Measurements from ENCODE around the gene ZFHX2. TPM values are rescaled to one million over a fixed set of nuclear protein-coding genes. Genes with fewer than 3 reads are reported as not detected.

The ZFHX2 gene
- polyA plus RNA-seq, 1 experiment = 0.09 TPM

DNA sequence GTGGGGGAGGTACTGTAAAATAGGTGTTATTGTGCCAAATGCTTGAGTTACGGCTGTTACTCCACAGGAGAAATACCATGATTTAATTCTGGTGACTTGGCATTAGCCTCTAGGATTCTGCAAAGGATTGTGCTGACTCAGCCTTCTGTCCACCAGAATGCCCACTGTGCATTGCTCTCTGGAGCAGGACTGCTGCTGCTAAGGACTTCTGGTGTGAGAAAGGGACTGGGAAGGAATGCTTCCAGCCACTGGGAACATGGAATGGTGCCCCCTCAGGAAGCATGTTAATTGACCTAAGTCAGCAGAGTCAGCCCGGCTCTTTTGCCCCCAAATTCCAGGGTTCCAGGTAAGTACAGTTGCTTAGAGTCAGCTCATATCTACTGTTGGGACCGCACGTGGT, 32.9 kb downstream of the ZFHX2 start:
- DNase-seq (ENCODE audit: low read depth, low spot score) = no peak

DNA sequence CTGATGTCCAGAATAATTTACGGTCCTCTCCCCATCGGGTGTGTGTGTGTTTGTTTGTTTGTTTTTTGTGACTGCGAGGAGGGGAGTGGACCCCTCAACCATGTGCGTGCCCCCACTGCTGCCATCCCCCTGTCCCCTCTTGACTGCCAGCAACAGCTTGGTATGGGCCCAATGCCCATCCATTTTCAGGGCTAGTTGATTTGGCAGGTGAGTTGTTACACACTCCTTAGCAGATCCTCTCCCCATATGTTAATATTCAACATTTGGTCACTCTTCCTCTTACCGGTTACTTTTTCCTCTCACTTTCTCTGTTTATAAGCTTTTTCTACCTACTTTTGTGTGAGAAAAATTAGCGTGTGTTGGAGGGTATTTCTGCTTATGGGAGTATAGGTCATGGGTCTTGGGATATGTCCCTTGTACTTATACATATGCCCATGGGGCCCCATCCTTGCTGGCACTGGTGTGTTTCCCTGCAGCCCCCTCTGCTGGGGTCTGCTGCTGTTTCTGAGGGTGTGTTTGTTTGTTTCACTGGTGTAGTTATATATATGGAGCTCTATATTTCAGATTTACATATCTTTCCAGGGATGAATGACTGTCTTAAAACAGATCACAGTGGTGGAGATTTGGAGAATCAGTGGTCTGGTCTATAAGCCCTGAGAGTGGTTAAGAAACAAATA, 33.8 kb downstream of the ZFHX2 start:
- TF ChIP-seq, protein P1, sequence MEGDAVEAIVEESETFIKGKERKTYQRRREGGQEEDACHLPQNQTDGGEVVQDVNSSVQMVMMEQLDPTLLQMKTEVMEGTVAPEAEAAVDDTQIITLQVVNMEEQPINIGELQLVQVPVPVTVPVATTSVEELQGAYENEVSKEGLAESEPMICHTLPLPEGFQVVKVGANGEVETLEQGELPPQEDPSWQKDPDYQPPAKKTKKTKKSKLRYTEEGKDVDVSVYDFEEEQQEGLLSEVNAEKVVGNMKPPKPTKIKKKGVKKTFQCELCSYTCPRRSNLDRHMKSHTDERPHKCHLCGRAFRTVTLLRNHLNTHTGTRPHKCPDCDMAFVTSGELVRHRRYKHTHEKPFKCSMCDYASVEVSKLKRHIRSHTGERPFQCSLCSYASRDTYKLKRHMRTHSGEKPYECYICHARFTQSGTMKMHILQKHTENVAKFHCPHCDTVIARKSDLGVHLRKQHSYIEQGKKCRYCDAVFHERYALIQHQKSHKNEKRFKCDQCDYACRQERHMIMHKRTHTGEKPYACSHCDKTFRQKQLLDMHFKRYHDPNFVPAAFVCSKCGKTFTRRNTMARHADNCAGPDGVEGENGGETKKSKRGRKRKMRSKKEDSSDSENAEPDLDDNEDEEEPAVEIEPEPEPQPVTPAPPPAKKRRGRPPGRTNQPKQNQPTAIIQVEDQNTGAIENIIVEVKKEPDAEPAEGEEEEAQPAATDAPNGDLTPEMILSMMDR (IDR thresholded peaks at IDR 0.05; ENCODE audit: low read depth, low read length) = no peak
- CTCF ChIA-PET = interaction anchor here (1.0 to 1.4 kb wide), 3 partner anchors 20 to 71 kb away, joined by 3 to 5 read pairs (median 3); no protein-coding TSS in a partner anchor
- no peak for DNase-seq (ENCODE audit: low read depth, low spot score)
- no peaks in the 10 kb centered on the region; the same call in 1 of the 2 replicates for H3K9me3 ChIP-seq (ENCODE audit: control insufficient read depth, insufficient read depth, low read length)
- H3K4me3 ChIP-seq (ENCODE audit: low read depth, low read length) = no peak overlapping the region
- no peaks in the 10 kb centered on the region for H3K27me3 ChIP-seq (ENCODE audit: control insufficient read depth, insufficient read depth, low read length)
- H3K27ac ChIP-seq (ENCODE audit: low read depth, low read length) = no peak overlapping the region
- POLR2A ChIA-PET = no interaction called here

More for the DNA sequence above, 32.9 kb downstream of the ZFHX2 start:
- Histone ChIP-seq H3K27me3 (ENCODE audit: control insufficient read depth, insufficient read depth, low read length) (no peaks in the 10 kb centered on the region), H3K27ac (ENCODE audit: low read depth, low read length) (no peak overlapping the region), H3K4me3 (ENCODE audit: low read depth, low read length) (no peak overlapping the region), H3K9me3 (ENCODE audit: control insufficient read depth, insufficient read depth, low read length) (no peaks in the 10 kb centered on the region; the same call in 1 of the 2 replicates)
- ChIA-PET CTCF (interaction anchor here (1.0 kb wide), 1 partner anchor 70 kb away, joined by 3 read pairs; no protein-coding TSS in a partner anchor), POLR2A (no interaction called here)
- TF ChIP-seq, protein P1 (IDR thresholded peaks at IDR 0.05; ENCODE audit: low read depth, low read length) = no peak

DNA sequence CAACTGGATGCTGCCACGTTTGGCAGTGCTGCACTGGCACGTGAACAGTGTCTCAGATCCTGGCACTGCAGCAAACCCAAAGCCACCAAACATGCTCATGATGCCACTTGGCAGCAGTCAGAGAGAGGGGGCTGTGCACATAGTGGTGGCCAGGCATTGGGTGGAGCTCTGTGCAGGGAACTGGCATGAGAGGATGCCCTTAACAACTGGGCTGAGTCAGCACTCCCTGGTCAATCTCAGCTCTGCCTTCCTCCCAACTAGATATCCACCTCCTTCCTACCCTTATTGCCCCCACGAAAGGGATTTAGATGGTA, 37.0 kb downstream of the ZFHX2 start:
- H3K4me3 ChIP-seq (ENCODE audit: low read depth, low read length) = no peak overlapping the region
- CTCF ChIA-PET = no interaction called here
- no peak for DNase-seq (ENCODE audit: low read depth, low spot score)
- H3K27ac ChIP-seq (ENCODE audit: low read depth, low read length) = no peak overlapping the region
- H3K27me3 ChIP-seq (ENCODE audit: control insufficient read depth, insufficient read depth, low read length) = no peaks in the 10 kb centered on the region
- POLR2A ChIA-PET = no interaction called here
- TF ChIP-seq, protein P1 (IDR thresholded peaks at IDR 0.05; ENCODE audit: low read depth, low read length) = no peak
- H3K9me3 ChIP-seq (ENCODE audit: control insufficient read depth, insufficient read depth, low read length) = no peaks in the 10 kb centered on the region

DNA sequence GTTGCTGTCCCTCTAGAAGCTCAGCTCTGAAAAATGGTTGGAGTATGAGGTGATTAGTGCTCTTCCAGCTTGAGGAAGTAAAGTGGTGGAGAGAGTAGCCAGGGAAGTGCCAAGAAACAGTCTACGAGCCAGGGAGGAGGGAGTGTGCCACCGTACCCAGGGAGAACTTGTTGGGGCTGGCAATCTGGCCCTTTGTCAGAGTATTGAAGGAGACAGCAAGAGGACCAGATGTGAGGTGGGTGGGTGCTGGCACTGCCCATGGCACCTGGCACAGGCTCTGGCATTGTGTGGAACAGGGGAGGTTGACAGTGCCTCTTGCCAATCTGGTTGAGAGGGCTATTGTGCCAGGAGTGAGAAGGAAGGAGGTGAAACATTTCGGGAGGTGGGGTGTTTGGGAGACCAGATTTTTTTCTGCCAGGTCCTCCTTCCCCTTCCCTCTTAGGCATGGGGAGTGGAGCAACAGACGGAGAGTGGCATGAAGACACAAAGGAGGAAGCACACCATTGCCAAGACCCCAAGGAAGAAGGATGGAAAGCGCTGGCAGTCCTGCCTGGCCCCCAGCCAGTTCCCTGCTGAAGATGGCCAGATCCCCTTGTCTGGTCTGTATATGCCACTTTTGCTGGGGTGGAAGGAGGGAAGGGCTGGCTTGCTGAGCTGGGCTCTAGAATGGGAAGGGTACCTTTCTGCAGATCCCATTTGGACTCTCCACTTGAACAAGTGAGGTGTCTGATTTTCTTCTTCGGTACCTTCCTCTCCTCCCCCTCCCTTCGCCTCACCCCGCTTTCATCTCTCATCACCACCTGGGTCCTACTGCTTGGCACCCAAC, 37.5 kb downstream of the ZFHX2 start:
- Histone ChIP-seq H3K27me3 (ENCODE audit: control insufficient read depth, insufficient read depth, low read length) (no peaks in the 10 kb centered on the region), H3K4me3 (ENCODE audit: low read depth, low read length) (no peak overlapping the region), H3K9me3 (ENCODE audit: control insufficient read depth, insufficient read depth, low read length) (no peaks in the 10 kb centered on the region), H3K27ac (ENCODE audit: low read depth, low read length) (no peak overlapping the region)
- TF ChIP-seq, protein P1 (IDR thresholded peaks at IDR 0.05; ENCODE audit: low read depth, low read length) = no peak
- CTCF ChIA-PET = no interaction called here
- POLR2A ChIA-PET = no interaction called here
- no peak for DNase-seq (ENCODE audit: low read depth, low spot score)
